ENCODE measurements around the gene FGFR4.
A peak's percentile ranks its signal among the peaks of the same experiment; 100 is the strongest.

FGFR4 gene

GRCh38 chr5:177100714-177101121, 14.0 kb downstream of the FGFR4 start:
- no peaks in the 10 kb centered on the region for H3K9me3 Mint-ChIP-seq
- H3K27me3 Mint-ChIP-seq (ENCODE audit: low read depth), result peaks cover 2% of the 10 kb centered on the region
- H3K27ac Mint-ChIP-seq, result no peak overlapping the region
- no peaks in the 10 kb centered on the region for H3K4me1 Mint-ChIP-seq (ENCODE audit: low read depth)
- no peak for DNase-seq (ENCODE audit: low spot score)
- H3K36me3 Mint-ChIP-seq (ENCODE audit: low read depth), result no peaks in the 10 kb centered on the region
- H3K4me3 Mint-ChIP-seq, result no peak overlapping the region

GRCh38 chr5:177103523-177104253, 17.0 kb downstream of the FGFR4 start:
- no peak for DNase-seq (ENCODE audit: low spot score)
- Mint-ChIP-seq H3K36me3 (ENCODE audit: low read depth) (no peaks in the 10 kb centered on the region), H3K27ac (no peak overlapping the region), H3K9me3 (no peaks in the 10 kb centered on the region), H3K4me1 (ENCODE audit: low read depth) (no peaks in the 10 kb centered on the region), H3K27me3 (ENCODE audit: low read depth) (peaks cover 2% of the 10 kb centered on the region), H3K4me3 (no peak overlapping the region)

DNA sequence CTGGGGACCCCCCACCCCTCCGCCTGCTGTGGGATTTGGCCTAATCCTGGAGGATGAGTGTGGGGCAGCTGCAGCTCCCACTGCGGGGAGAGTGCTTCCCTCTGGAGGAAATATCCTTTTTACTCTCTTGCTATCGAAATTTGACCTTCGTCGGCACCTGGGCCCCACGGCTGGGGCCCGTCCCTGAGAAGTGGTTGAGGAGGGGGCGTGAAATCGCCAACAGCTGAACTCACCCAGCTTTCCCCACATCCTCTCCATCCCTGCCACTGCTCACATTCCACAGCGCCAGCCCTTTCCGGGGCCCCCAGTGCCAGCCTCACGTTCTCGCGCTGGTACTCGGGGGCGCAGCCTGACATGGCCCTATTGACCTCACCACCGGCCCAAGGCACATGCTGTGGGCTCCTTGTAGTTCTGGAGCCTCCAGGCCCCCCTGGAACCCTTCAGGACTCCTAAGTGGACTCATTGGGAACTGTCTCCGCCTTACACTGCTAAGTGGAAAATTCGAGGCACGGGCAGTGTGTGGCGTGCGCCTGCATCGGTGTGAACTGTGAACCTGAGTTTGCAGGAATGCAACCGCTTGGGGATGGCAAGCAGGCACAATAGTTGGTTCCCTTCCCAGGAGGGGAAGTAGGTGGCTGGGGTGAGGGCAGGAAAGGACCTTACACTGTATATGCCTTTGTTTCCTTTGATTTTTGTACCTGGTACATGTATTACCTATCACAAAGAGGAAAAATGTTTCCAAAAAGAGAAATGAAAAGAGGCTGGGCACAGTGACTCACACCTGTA, 19.2 kb downstream of the FGFR4 start:
- no peak overlapping the region for H3K4me3 Mint-ChIP-seq
- no peaks in the 10 kb centered on the region for H3K4me1 Mint-ChIP-seq (ENCODE audit: low read depth)
- H3K36me3 Mint-ChIP-seq (ENCODE audit: low read depth), result no peaks in the 10 kb centered on the region
- no peak for DNase-seq (ENCODE audit: low spot score)
- H3K27me3 Mint-ChIP-seq (ENCODE audit: low read depth), result no peaks in the 10 kb centered on the region
- no peaks in the 10 kb centered on the region for H3K9me3 Mint-ChIP-seq
- H3K27ac Mint-ChIP-seq, result no peak overlapping the region

DNA sequence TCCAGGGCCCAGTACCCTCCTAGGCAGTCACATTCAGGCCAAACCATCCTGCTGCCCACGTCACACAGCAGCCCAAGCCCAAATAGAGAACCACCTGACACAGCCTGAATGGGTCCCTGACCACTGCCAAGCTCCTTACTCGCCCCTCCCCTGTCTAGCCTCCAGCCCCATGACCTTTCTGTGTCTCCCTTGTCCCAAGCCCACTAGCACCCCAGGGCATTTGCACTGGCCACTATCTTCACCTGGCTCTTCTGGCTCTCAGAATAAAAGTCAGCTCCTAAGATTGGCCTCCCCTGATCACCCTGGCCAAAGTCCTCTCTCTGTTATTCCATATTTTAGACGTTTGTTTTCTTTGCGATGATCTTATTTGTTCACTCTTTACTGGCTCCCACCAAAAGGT, 20.4 kb downstream of the FGFR4 start:
- H3K27ac Mint-ChIP-seq, result no peak overlapping the region
- H3K9me3 Mint-ChIP-seq, result no peaks in the 10 kb centered on the region

GRCh38 chr5:177109810-177110209, 23.1 kb downstream of the FGFR4 start:
- Mint-ChIP-seq H3K27me3 (ENCODE audit: low read depth) (no peaks in the 10 kb centered on the region), H3K36me3 (ENCODE audit: low read depth) (no peaks in the 10 kb centered on the region)

More for the DNA sequence above, 20.4 kb downstream of the FGFR4 start:
- Mint-ChIP-seq H3K4me3 (no peak overlapping the region), H3K4me1 (ENCODE audit: low read depth) (peaks cover 6% of the 10 kb centered on the region), H3K36me3 (ENCODE audit: low read depth) (no peaks in the 10 kb centered on the region), H3K27me3 (ENCODE audit: low read depth) (no peaks in the 10 kb centered on the region)
- DNase-seq (ENCODE audit: low spot score), result no peak

DNA sequence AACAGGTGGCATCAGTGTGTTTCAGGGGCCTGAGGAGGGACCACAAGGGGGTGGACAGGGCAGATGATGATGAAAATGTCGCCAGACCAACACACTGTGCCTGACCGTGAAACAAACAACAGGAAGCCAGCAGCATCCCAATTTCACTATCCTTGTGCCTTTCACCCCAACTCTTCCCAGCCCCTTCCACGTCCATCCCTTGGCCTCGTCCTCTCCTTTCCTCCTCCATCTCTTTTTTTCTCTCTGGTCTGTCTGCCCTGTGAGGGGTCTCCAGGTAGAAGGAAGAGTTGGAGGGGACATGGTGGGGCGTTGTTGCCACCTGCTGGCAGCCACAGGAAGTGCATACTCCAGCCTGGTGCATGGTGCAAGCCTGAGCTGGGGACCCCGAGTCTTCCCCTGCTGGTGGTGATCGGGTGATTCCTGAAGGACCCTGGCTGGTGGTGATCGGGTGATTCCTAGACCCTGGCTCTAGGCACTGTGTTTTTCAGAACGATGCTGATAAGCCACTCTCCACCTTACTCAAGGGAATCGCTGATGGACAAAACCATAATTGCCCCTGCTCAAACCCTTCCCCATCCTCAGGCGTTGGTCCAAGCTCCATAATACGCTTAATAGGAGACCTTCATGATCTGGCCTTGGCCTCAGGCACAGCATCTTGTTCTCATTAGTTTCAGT, 25.1 kb downstream of the FGFR4 start:
- Mint-ChIP-seq H3K4me1 (ENCODE audit: low read depth) (peaks cover 22% of the 10 kb centered on the region), H3K9me3 (no peaks in the 10 kb centered on the region), H3K27me3 (ENCODE audit: low read depth) (no peaks in the 10 kb centered on the region), H3K27ac (no peak overlapping the region), H3K4me3 (no peak overlapping the region), H3K36me3 (ENCODE audit: low read depth) (peaks cover 2% of the 10 kb centered on the region)
- DNase-seq (ENCODE audit: low spot score), result peak; percentile 42

More at GRCh38 chr5:177109810-177110209, 23.1 kb downstream of the FGFR4 start:
- H3K27ac Mint-ChIP-seq, result no peak overlapping the region
- no peaks in the 10 kb centered on the region for H3K9me3 Mint-ChIP-seq
- DNase-seq (ENCODE audit: low spot score), result no peak
- H3K4me1 Mint-ChIP-seq (ENCODE audit: low read depth), result peaks cover 14% of the 10 kb centered on the region
- H3K4me3 Mint-ChIP-seq, result no peak overlapping the region

- Mint-ChIP-seq H3K27me3 (ENCODE audit: low read depth) (no peaks in the 10 kb centered on the region), H3K9me3 (no peaks in the 10 kb centered on the region), H3K36me3 (ENCODE audit: low read depth) (peaks cover 2% of the 10 kb centered on the region), H3K4me3 (no peak overlapping the region), H3K4me1 (ENCODE audit: low read depth) (peaks cover 25% of the 10 kb centered on the region), H3K27ac (no peak overlapping the region)
- no peak for DNase-seq (ENCODE audit: low spot score)
These were observed 26.0 kb downstream of the FGFR4 start for GRCh38 chr5:177112589-177113220.

DNA sequence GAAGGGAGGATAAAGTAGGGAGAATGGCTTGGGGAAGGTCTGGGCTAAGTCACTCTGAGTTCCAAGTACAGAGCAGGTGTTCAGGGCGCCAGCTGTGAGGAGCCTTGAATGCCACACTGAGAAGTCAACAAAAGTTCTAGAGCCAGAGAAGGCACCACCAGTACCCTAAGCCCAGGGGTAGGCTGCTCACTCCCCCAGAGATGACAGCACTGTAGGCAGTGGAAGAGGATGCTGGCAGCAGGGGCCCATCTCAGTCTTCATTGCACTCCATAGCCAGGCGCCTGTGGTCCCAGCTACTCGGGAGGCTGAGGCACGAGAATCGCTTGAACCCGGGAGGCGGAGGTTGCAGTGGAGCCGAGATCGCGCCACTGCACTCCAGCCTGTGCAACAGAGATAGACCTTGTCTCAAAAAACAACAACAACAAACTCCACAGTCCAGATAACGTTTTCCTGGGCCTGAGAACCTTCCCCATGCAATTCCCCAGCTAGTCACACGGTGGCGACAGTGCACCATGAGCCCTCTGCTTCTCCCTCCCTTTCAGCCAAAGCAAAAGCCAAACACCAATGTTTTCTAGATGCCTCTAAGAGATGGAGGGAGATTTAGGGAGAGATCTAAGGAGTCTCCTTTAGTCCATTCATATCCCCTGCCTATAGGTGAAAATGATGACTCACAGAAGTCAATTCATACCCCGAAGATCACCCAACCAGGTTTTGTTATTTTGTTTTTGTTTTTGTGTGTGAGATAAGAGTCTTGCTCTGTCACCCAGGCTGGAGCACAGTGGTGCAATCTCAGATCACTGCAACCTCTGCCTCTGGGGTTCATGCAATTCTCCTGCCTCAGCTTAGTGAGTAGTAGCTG, 27.1 kb downstream of the FGFR4 start:
- no peak overlapping the region for H3K4me3 Mint-ChIP-seq
- H3K27ac Mint-ChIP-seq, result peak overlapping the region; percentile 44
- H3K27me3 Mint-ChIP-seq (ENCODE audit: low read depth), result no peaks in the 10 kb centered on the region
- peak; percentile 61 for DNase-seq (ENCODE audit: low spot score)
- H3K36me3 Mint-ChIP-seq (ENCODE audit: low read depth), result peaks cover 2% of the 10 kb centered on the region
- H3K9me3 Mint-ChIP-seq, result no peaks in the 10 kb centered on the region
- H3K4me1 Mint-ChIP-seq (ENCODE audit: low read depth), result peaks cover 26% of the 10 kb centered on the region

DNA sequence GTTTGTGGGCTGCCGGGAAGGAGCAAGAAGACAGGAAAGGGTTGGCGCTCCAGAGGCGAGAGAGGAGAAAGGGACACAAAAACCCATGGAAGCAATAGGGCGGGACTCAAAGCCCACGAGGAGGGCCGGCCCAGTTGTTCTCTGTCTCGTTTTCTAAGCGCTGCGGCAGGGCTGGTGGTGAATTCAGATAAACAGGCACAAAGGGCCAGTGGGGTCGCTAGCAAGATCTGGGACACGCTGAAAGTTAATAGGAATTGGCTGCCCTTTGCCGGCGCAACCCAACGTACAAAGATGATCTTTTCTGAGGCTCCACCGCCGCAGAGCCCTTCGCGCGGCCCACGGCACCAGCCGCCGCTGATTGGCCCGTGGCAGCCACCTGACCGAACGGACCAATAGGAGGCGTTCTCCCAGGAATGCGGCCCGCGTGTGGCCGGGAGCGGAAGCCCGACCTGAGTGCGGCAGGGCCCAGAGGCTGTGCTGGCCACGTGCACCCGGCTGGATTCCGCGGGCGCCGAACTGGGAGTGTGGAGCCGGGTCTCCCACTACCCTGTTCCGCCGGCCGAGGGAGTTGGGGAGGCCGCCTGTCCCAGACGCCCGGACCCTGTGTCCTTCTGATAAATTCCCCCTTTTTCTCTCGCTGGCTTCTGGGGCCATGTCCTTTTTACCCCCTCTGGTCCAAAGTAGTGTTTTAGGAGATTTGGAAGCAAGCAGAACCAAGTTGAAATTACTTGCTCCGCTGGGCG, 30.1 kb downstream of the FGFR4 start:
- peak overlapping the region; percentile 72 for H3K4me3 Mint-ChIP-seq
- H3K9me3 Mint-ChIP-seq, result no peaks in the 10 kb centered on the region
- H3K27ac Mint-ChIP-seq, result peak overlapping the region; percentile 81
- H3K4me1 Mint-ChIP-seq (ENCODE audit: low read depth), result peaks cover 23% of the 10 kb centered on the region
- DNase-seq (ENCODE audit: low spot score), result peak; percentile 82
- H3K36me3 Mint-ChIP-seq (ENCODE audit: low read depth), result peaks cover 2% of the 10 kb centered on the region
- no peaks in the 10 kb centered on the region for H3K27me3 Mint-ChIP-seq (ENCODE audit: low read depth)

DNA sequence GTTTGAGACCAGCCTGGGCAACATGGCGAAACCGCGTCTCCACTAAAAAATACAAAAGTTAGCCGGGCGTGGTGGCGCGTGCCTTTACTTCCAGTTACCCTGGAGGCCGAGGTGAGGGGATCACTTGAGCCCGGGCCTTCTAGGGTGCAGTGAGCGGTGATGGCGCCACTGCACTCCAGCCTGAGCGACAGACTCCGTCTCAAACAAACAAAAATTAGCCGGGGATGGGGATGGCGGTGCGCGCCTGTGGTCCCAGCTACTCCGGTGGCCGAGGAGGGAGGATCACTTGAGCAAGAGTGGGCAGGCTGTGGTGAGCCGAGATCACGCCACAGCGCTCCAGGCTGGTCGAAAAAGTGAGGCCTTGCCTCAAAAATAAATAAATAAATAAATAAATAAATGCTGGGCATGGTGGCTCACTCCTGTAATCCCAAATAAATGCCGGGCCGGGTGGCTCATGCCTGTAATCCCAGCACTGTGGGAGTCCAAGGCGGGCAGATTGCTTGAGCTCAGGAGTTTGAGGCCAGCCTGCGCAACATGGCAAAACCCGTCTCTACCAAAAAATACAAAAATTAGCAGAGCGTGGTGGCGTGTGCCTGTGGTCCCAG, 30.8 kb downstream of the FGFR4 start:
- DNase-seq (ENCODE audit: low spot score), result no peak
- Mint-ChIP-seq H3K27me3 (ENCODE audit: low read depth) (no peaks in the 10 kb centered on the region), H3K4me1 (ENCODE audit: low read depth) (peaks cover 20% of the 10 kb centered on the region), H3K4me3 (no peak overlapping the region), H3K9me3 (no peaks in the 10 kb centered on the region), H3K27ac (no peak overlapping the region), H3K36me3 (ENCODE audit: low read depth) (peaks cover 2% of the 10 kb centered on the region)

DNA sequence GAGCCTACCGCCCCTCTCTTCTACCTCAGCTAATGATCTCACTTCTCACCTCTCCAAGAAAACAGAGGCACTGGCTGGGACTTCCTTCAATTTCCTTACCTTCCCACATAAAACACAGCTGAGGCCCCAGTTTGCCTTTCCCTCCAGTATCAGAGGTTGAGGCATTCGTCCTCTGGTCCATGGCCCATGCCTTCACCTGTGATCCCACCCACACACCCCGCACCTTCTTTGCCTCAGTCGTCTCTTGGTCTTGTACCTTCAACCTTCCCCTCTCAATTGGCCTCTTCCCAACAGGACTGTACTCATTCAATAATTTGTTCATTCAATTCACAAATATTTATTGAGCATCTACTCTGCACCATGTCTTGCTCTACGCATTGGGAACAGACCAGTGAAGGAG, 35.9 kb downstream of the FGFR4 start:
- Mint-ChIP-seq H3K4me3 (no peak overlapping the region), H3K27me3 (ENCODE audit: low read depth) (no peaks in the 10 kb centered on the region), H3K4me1 (ENCODE audit: low read depth) (peaks cover 1% of the 10 kb centered on the region), H3K36me3 (ENCODE audit: low read depth) (no peaks in the 10 kb centered on the region), H3K27ac (no peak overlapping the region), H3K9me3 (no peaks in the 10 kb centered on the region)
- DNase-seq (ENCODE audit: low spot score), result no peak

DNA sequence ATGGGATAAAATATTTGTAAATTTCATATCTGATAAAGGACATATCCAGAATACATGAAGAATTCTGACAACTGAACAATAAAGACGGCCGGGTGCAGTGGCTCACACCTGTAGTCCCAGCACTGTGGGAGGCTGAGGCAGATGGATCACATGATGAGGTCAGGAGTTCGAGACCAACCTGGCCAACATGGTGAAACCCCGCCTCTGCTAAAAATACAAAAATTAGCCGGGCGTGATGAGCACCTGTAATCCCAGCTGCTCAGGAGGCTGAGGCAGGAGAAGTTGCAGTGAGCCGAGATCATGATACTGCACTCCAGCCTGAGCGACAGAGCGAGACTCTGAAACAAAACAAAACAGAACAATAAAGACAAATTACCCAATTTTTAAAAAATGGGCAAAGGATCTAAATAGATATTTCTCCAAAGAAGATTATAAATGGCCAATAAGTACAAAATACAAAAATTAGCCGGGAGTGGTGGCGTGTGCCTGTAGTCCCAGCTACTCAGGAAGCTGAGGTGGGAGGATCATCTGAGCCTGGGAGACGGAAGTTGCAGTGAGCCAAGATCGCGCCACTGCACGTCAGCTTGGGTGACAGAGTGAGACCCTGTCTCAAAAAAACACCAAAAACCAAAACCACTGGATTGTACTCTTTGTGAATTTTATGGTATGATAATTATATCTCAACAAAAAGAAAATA, 37.2 kb downstream of the FGFR4 start:
- Mint-ChIP-seq H3K4me1 (ENCODE audit: low read depth) (peaks cover 8% of the 10 kb centered on the region), H3K9me3 (no peaks in the 10 kb centered on the region), H3K27ac (no peak overlapping the region), H3K4me3 (no peak overlapping the region), H3K36me3 (ENCODE audit: low read depth) (no peaks in the 10 kb centered on the region), H3K27me3 (ENCODE audit: low read depth) (no peaks in the 10 kb centered on the region)
- no peak for DNase-seq (ENCODE audit: low spot score)

Data from T-helper 2 cell treated with Interferon-gamma antibody and Interleukin-4, amounts not matched to agents 5 μg/mL and 100 μg/mL, for 36 hours (primary cell).